Adrenal gland (tissue), 5 donors: ENCODE measurements around the gene EEF1E1.

ENCODE experiments used
- POLR2A ChIP-seq, 2 donors: fragments of 450-650 bp; IDR thresholded peaks; one replicate each; pipeline ENCODE4 v1.6.1; 2017; ENCODE audit warnings: antibody characterized with exemption in 2 of 2, mild to moderate bottlenecking in 2 of 2, moderate library complexity in 1 of 2
- TF ChIP-seq, protein P1 (sequence below), 6 experiments: fragments of 450-650 bp in 4 of 6; fragments of 200-600 bp in 2 of 6; sonication (generic) in 1 of 6; IDR thresholded peaks; 1 replicate in 5 of 6; 2 replicates in 1 of 6; pipeline versions ENCODE4 v1.5.1 to v1.8.0; 2016 to 2021; ENCODE audit warnings: antibody characterized with exemption in 6 of 6, mild to moderate bottlenecking in 2 of 6, moderate library complexity in 1 of 6
- donor health status: DM: no; HTN: no; CAD: no.

GRCh38 chr6:8123236-8123635 is 20.9 kb upstream of the EEF1E1 start:
- TF ChIP-seq, protein P1, sequence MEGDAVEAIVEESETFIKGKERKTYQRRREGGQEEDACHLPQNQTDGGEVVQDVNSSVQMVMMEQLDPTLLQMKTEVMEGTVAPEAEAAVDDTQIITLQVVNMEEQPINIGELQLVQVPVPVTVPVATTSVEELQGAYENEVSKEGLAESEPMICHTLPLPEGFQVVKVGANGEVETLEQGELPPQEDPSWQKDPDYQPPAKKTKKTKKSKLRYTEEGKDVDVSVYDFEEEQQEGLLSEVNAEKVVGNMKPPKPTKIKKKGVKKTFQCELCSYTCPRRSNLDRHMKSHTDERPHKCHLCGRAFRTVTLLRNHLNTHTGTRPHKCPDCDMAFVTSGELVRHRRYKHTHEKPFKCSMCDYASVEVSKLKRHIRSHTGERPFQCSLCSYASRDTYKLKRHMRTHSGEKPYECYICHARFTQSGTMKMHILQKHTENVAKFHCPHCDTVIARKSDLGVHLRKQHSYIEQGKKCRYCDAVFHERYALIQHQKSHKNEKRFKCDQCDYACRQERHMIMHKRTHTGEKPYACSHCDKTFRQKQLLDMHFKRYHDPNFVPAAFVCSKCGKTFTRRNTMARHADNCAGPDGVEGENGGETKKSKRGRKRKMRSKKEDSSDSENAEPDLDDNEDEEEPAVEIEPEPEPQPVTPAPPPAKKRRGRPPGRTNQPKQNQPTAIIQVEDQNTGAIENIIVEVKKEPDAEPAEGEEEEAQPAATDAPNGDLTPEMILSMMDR (IDR thresholded peaks at IDR 0.05), result no peak
- TF ChIP-seq POLR2A (IDR thresholded peaks at IDR 0.05), result no peak
